ENCODE measurements around the gene PLPP7. TPM values are rescaled to one million over a fixed set of nuclear protein-coding genes. Genes with fewer than 3 reads are reported as not detected.
A peak's percentile ranks its signal among the peaks of the same experiment; 100 is the strongest.
"Not testable (repeated sequence)": the region's sequence is repeated elsewhere in the genome, so short reads cannot be mapped to it uniquely, and the experiment has no call there.

PLPP7 gene
- total and polyA plus RNA-seq, 3 experiments from 2014 or later = not detected

- H3K4me1 ChIP-seq (ENCODE audit: insufficient read depth, low read length) = peaks cover 56% of the 10 kb centered on the region
- peak in 4 of 5 donors; percentile 29 to 70 (median 57) for DNase-seq
- Mint-ChIP-seq H3K36me3 (peaks cover 5 to 52% (median 14%) of the 10 kb centered on the region in 3 donors), H3K9me3 (no peaks in the 10 kb centered on the region), H3K27ac (peak overlapping the region; percentile 93 to 99 (median 97)), H3K4me3 (peak overlapping the region; percentile 90 to 100 (median 96)), H3K4me1 (peaks cover 55 to 73% (median 63%) of the 10 kb centered on the region in 3 donors), H3K27me3 (peaks cover 0 to 3% of the 10 kb centered on the region in 2 donors)
- H3K27me3 ChIP-seq (ENCODE audit: insufficient read depth, low read length, poor library complexity, severe bottlenecking) = no peaks in the 10 kb centered on the region
- H3K4me3 ChIP-seq (ENCODE audit: low read length) = peak overlapping the region; percentile 70
- peak overlapping the region; percentile 94 for H3K27ac ChIP-seq (ENCODE audit: low read depth, low read length)
- CTCF ChIA-PET = interaction anchor here (1.1 to 16.5 kb wide), 7 partner anchors 15 to 398 kb away, joined by 3 to 248 read pairs (median 4); no protein-coding TSS in a partner anchor
- POLR2A ChIA-PET = interaction anchor here (0.7 to 13.6 kb wide), 8 partner anchors 8 to 407 kb away, joined by 3 to 300 read pairs (median 8); no protein-coding TSS in a partner anchor
- no peaks in the 10 kb centered on the region for H3K9me3 ChIP-seq (ENCODE audit: low read length)
- peaks cover 2% of the 10 kb centered on the region for H3K36me3 ChIP-seq (ENCODE audit: insufficient read depth, low read length)
Observed at GRCh38 chr9:131270171-131271015, 19.1 kb upstream of the PLPP7 start.

GRCh38 chr9:131271016-131271273 is 18.6 kb upstream of the PLPP7 start:
- Histone ChIP-seq H3K4me3 (ENCODE audit: low read length) (peak overlapping the region; percentile 70), H3K4me1 (ENCODE audit: insufficient read depth, low read length) (peaks cover 51% of the 10 kb centered on the region), H3K27ac (ENCODE audit: low read depth, low read length) (peak overlapping the region; percentile 94)
- not testable (repeated sequence) for H3K36me3 ChIP-seq (ENCODE audit: insufficient read depth, low read length); H3K9me3 Mint-ChIP-seq; DNase-seq; H3K27me3 Mint-ChIP-seq; H3K27me3 ChIP-seq (ENCODE audit: insufficient read depth, low read length, poor library complexity, severe bottlenecking); H3K9me3 ChIP-seq (ENCODE audit: low read length)
- ChIA-PET CTCF (interaction anchor here (1.1 to 16.5 kb wide), 5 partner anchors 16 to 94 kb away, joined by 3 to 248 read pairs (median 8); no protein-coding TSS in a partner anchor), POLR2A (interaction anchor here (0.8 to 13.6 kb wide), 4 partner anchors 15 to 39 kb away, joined by 3 to 300 read pairs (median 14); no protein-coding TSS in a partner anchor)
- peaks cover 52 to 67% (median 60%) of the 10 kb centered on the region in 3 donors for H3K4me1 Mint-ChIP-seq
- peak overlapping the region; percentile 93 to 99 (median 97) for H3K27ac Mint-ChIP-seq
- H3K4me3 Mint-ChIP-seq = peak overlapping the region; percentile 90 to 100 (median 96)
- peaks cover 5 to 57% (median 14%) of the 10 kb centered on the region in 3 donors for H3K36me3 Mint-ChIP-seq

- peaks cover 45% of the 10 kb centered on the region for H3K4me1 ChIP-seq (ENCODE audit: insufficient read depth, low read length)
- DNase-seq = no peak
- ChIA-PET CTCF (interaction anchor here (1.3 to 16.5 kb wide), 4 partner anchors 17 to 94 kb away, joined by 3 to 248 read pairs (median 9); no protein-coding TSS in a partner anchor), POLR2A (interaction anchor here (0.6 to 13.6 kb wide), 4 partner anchors 15 to 367 kb away, joined by 3 to 300 read pairs (median 14); no protein-coding TSS in a partner anchor)
- peak overlapping the region; percentile 93 to 99 (median 97) for H3K27ac Mint-ChIP-seq
- peak overlapping the region; percentile 70 for H3K4me3 ChIP-seq (ENCODE audit: low read length)
- H3K27me3 ChIP-seq (ENCODE audit: insufficient read depth, low read length, poor library complexity, severe bottlenecking) = no peaks in the 10 kb centered on the region
- H3K27me3 Mint-ChIP-seq = peaks cover 0 to 4% of the 10 kb centered on the region in 2 donors
- H3K27ac ChIP-seq (ENCODE audit: low read depth, low read length) = peak overlapping the region; percentile 94
- peaks cover 46 to 61% (median 54%) of the 10 kb centered on the region in 3 donors for H3K4me1 Mint-ChIP-seq
- peak overlapping the region; percentile 90 to 100 (median 96) for H3K4me3 Mint-ChIP-seq
- peaks cover 5 to 56% (median 14%) of the 10 kb centered on the region in 3 donors for H3K36me3 Mint-ChIP-seq
- no peaks in the 10 kb centered on the region for H3K9me3 ChIP-seq (ENCODE audit: low read length)
- no peaks in the 10 kb centered on the region for H3K9me3 Mint-ChIP-seq
- peaks cover 4% of the 10 kb centered on the region for H3K36me3 ChIP-seq (ENCODE audit: insufficient read depth, low read length)
Observed at GRCh38 chr9:131271506-131271931, 18.0 kb upstream of the PLPP7 start.

GRCh38 chr9:131272212-131272611 is 17.3 kb upstream of the PLPP7 start:
- H3K36me3 ChIP-seq (ENCODE audit: insufficient read depth, low read length) = peaks cover 4% of the 10 kb centered on the region
- peaks cover 0 to 4% of the 10 kb centered on the region in 2 donors for H3K27me3 Mint-ChIP-seq
- H3K4me1 Mint-ChIP-seq = peaks cover 39 to 54% (median 47%) of the 10 kb centered on the region in 3 donors
- DNase-seq = no peak
- peak overlapping the region; percentile 90 to 100 (median 96) for H3K4me3 Mint-ChIP-seq
- H3K27ac ChIP-seq (ENCODE audit: low read depth, low read length) = peak overlapping the region; percentile 94
- H3K9me3 Mint-ChIP-seq = no peaks in the 10 kb centered on the region
- peaks cover 38% of the 10 kb centered on the region for H3K4me1 ChIP-seq (ENCODE audit: insufficient read depth, low read length)
- H3K36me3 Mint-ChIP-seq = peaks cover 5 to 53% (median 14%) of the 10 kb centered on the region in 3 donors
- H3K4me3 ChIP-seq (ENCODE audit: low read length) = peak overlapping the region; percentile 70
- POLR2A ChIA-PET = interaction anchor here (1.0 to 13.6 kb wide), 3 partner anchors 16 to 36 kb away, joined by 3 to 300 read pairs (median 19); no protein-coding TSS in a partner anchor
- peak overlapping the region; percentile 93 to 99 (median 97) for H3K27ac Mint-ChIP-seq
- H3K9me3 ChIP-seq (ENCODE audit: low read length) = no peaks in the 10 kb centered on the region
- CTCF ChIA-PET = interaction anchor here (0.6 to 16.5 kb wide), 4 partner anchors 17 to 95 kb away, joined by 3 to 248 read pairs (median 9); no protein-coding TSS in a partner anchor
- H3K27me3 ChIP-seq (ENCODE audit: insufficient read depth, low read length, poor library complexity, severe bottlenecking) = no peaks in the 10 kb centered on the region

- no peaks in the 10 kb centered on the region for H3K27me3 ChIP-seq (ENCODE audit: insufficient read depth, low read length, poor library complexity, severe bottlenecking)
- Mint-ChIP-seq H3K9me3 (no peaks in the 10 kb centered on the region), H3K27me3 (peaks cover 0 to 4% of the 10 kb centered on the region in 2 donors), H3K4me1 (peaks cover 40 to 48% (median 40%) of the 10 kb centered on the region in 3 donors), H3K27ac (peak overlapping the region; percentile 79 to 99 (median 96)), H3K4me3 (peak overlapping the region; percentile 90 to 100 (median 96)), H3K36me3 (peaks cover 5 to 55% (median 14%) of the 10 kb centered on the region in 3 donors)
- H3K36me3 ChIP-seq (ENCODE audit: insufficient read depth, low read length) = peaks cover 4% of the 10 kb centered on the region
- H3K9me3 ChIP-seq (ENCODE audit: low read length) = no peaks in the 10 kb centered on the region
- ChIA-PET POLR2A (interaction anchor here (0.7 to 13.6 kb wide), 3 partner anchors 17 to 678 kb away, joined by 3 to 300 read pairs (median 3); no protein-coding TSS in a partner anchor), CTCF (interaction anchor here (0.9 to 16.5 kb wide), 3 partner anchors 18 to 94 kb away, joined by 4 to 248 read pairs (median 12); no protein-coding TSS in a partner anchor)
- H3K27ac ChIP-seq (ENCODE audit: low read depth, low read length) = peak overlapping the region; percentile 94
- peak overlapping the region; percentile 82 for H3K4me3 ChIP-seq (ENCODE audit: low read length)
- peak in 1 of 5 donors; percentile 44 for DNase-seq
- H3K4me1 ChIP-seq (ENCODE audit: insufficient read depth, low read length) = peaks cover 32% of the 10 kb centered on the region
Observed at GRCh38 chr9:131273146-131273855, 16.2 kb upstream of the PLPP7 start.

GRCh38 chr9:131273856-131274673 is 15.5 kb upstream of the PLPP7 start:
- Histone ChIP-seq H3K4me1 (ENCODE audit: insufficient read depth, low read length) (peaks cover 38% of the 10 kb centered on the region), H3K9me3 (ENCODE audit: low read length) (no peaks in the 10 kb centered on the region), H3K27me3 (ENCODE audit: insufficient read depth, low read length, poor library complexity, severe bottlenecking) (no peaks in the 10 kb centered on the region), H3K27ac (ENCODE audit: low read depth, low read length) (peak overlapping the region; percentile 94), H3K4me3 (ENCODE audit: low read length) (peak overlapping the region; percentile 82), H3K36me3 (ENCODE audit: insufficient read depth, low read length) (peaks cover 4% of the 10 kb centered on the region)
- peaks cover 0 to 4% of the 10 kb centered on the region in 2 donors for H3K27me3 Mint-ChIP-seq
- H3K4me1 Mint-ChIP-seq = peaks cover 42 to 50% (median 45%) of the 10 kb centered on the region in 3 donors
- no peaks in the 10 kb centered on the region for H3K9me3 Mint-ChIP-seq
- DNase-seq = no peak
- H3K4me3 Mint-ChIP-seq = peak overlapping the region; percentile 90 to 100 (median 96)
- H3K27ac Mint-ChIP-seq = peak overlapping the region; percentile 79 to 99 (median 96)
- peaks cover 5 to 54% (median 14%) of the 10 kb centered on the region in 3 donors for H3K36me3 Mint-ChIP-seq
- ChIA-PET CTCF (interaction anchor here (0.7 to 16.5 kb wide), 7 partner anchors 19 to 95 kb away, joined by 3 to 248 read pairs (median 4); no protein-coding TSS in a partner anchor), POLR2A (interaction anchor here (0.5 to 13.6 kb wide), 5 partner anchors 8 to 677 kb away, joined by 3 to 300 read pairs (median 3); no protein-coding TSS in a partner anchor)
